NCI-H82 treated with DMSO at 0.1 percent for 48 hours (cell line): ENCODE measurements around the gene MCF2L2.

ENCODE experiments used
- DNase-seq: peaks from one replicate; lab custom pipeline; 2025; ENCODE audit not compliant: unreplicated experiment; lab: John Stamatoyannopoulos, UW

MCF2L2 gene

DNA sequence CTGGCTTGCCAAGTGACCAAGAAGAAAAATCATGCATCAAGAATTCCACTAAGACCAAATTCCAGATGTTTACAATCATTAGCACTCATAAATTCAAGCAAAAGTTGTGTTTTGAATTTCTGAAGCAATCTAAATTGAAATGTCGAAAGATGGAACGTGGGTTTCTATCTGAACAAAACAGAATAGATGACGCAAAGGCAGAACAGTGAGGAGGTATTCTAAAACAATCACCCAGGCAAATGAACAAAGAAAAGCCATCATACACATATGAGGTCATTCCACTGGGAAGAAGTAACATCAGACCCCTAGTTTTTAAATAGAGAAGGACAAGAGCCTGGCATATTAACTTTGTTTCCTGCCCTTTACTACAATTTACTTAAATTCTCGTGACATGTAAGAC is 58.0 kb downstream of the MCF2L2 start:
- DNase-seq: no peak

DNA sequence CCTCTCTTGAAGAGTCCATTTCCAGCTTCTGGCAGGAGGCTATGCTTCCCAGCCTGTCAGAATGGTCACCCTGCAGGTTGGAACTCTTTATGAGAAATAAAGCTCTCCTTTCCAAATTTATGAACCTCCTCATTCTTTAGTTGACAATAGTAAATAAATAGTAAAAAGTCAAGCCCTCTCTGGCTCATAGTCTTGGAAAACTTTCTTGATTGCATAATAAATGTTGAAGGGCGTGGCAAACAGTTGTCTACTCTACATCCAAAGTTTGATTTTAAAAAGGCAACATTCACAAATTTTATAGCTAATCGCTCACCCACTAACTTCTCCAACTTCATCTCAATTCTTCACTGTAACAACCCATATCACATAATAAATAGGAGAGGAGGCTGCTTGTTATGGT is 58.8 kb downstream of the MCF2L2 start:
- DNase-seq: no peak

DNA sequence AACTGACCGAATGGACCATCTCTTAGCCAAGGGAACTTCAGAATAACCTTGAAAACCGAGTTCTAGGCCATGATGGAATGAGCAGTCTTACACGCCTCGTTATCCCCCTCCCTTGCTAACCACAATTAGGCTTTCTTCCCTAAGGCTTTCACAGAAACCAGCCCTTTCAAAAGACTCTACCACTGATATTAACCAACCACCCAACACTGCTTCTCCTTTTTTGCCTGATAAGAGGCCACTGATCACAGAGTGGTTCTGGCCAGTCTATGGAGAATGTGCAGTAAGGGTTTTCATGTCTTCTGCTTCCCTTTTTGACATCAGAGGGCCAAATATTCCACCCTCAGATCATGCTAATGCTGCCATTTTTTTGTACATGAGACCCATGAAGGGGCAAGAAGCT is 59.3 kb downstream of the MCF2L2 start:
- DNase-seq: no peak

DNA sequence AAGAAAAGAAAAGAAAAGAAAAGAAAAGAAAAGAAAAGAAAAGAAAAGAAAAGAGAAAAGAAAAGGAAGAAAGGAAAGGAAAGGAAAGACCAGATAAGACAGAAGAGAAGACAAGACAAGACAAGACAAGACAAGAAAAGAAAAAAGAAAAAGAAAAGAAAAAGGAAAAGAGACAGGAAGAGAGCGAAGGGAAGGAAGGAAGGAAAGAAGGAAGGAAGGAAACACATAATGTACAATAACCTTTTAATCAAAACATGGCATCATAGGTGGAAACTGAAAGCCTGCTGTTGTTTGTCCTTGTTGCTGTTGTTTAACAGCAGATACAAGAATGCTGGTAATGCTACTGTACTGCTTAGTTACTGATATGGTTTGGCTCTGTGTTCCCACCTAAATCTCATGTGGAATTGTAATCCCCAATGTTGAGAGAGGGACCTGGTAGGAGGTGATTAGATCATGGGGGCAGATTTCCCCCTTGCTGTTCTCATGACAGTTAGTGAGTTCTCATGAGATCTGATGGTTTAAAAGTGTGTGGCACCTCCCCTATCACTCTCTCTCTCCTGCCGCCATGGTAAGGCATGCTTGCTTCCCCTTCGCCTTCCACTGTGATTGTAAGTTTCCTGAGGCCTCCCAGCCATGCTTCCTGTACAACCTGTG is 67.3 kb downstream of the MCF2L2 start:
- no peak for DNase-seq

DNA sequence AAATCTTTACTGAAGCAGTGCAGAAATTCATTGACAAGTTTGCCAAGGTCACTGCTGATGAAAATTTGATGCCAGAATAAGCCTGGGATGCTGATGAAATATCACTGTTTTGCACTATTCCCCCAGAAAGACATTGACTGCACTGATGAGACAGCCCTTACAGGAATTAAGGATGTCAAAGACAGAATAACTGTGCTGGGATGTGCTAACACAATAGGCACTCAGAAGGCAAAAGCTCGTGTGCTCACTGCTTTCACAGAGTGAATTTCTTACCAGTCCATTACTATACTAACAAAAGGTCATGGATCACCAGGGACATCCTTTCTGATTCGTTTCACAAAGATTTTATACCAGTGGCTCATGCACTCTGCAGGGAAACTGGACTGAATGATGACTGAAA is 69.4 kb downstream of the MCF2L2 start:
- no peak for DNase-seq

DNA sequence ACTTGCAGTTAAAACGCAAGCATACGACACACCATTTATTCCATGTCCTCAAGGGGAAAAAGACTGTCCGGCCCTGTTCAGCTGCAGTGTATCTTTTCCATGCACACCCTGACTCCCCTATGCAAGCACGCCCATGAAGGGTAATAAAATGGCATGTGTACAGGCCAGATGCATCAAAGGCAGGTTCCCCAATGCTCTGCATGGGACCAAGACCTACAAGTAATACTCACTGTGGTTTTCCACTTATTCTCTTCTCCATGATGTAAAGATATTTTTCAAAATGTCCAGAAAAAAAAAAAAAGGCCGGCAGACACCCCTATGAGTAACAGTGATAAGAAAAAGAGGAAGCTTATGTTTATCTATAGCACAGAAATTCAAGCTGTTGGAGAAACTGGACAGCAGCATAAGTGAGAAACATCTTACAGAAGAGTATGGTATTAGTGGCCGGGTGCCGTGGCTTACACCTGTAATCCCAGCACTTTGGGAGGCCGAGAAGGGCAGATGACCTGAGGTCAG is 70.8 kb downstream of the MCF2L2 start:
- DNase-seq: no peak

DNA sequence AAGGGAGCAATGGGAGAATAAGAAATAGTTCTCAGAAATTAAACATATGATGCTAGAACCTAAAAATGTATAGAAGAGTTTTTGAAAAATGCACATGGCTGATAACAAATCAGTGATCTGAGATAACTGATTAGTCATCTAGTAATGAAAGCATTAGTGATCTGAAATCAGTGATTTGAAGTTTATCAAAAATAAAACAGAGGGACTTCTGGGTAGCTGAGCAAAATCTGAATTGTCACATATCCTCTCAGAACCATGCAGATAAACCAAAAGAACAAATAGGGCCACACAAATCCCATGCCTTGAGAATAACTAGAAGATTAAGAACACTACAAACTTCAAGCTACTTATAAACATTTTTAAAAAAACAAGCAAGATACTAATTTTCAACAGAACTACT is 71.5 kb downstream of the MCF2L2 start:
- no peak for DNase-seq

DNA sequence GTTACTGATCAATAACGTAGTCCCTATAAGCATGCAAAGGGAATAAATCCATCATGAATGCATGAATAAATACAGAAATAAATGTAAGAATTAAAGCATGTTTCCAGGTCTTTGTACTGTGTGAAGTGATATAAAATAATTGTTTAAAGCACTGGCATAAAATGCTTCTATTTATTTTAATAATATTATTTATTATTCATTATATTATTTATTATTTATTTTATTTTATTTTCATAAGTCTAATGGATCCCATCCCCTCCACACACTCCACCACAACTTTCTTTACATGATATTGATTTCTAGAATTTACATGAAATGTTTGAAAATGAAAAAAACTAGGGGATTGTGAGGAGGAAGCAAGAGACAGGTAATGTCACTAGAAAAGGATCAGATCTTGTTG is 73.5 kb downstream of the MCF2L2 start:
- DNase-seq: no peak

DNA sequence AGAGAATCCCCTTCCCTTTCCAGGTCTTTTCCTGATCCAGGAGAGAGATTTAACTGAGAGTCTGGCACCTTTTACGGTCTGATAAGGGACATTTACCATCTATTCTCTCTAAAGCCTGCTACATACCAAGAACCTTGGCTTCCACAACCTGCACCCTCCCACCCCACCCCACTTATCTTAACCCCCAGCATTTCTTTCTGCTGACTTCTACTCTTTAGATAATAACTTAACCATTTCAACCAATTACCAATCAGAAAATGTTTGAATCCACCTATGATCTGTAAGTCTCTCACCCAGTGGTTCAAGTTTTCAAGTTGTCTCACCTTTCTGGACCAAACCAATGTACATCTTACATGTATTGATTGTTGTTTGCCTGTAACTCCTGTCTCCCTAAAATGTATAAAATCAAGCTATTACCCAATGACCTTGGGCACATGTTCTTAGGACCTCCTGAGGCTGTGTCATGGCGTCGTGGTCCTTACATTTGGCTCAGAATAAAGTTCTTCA is 74.0 kb downstream of the MCF2L2 start:
- no peak for DNase-seq

DNA sequence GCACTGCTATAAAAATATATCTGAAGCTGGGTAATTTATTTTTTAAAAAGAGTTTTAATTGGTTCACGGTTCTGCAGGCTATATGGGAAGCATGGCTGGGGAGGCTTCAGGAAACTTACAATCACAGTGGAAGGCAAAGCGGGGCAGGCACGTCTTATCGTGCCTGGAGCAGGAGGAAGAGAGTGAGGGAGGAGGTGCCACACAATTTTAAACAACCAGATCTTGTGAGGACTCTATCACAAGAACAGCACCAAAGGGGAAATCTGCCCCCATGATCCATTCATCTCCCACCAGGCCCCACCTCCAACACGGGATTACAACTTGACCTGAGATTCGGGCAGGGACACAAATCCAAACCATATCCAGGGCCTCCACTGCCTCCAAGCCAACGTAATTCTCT is 75.0 kb downstream of the MCF2L2 start:
- DNase-seq: no peak

DNA sequence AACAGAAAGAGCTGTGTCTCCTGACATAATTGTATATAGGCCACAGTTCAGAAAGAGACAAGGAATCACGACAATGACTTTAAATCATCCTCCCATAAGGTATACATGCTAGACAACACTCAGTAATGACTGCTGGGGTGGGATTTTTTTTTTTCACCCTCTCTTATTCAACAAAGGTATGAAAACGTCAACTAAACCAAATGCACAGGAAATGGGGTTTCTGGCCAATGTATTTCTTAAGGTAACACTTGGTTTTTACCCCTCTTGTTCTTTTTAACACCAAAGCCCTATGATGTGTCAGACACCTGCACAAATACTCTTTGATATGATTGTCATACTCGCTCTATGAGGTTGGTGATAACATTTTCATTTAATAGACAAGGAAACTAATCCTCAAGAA is 78.3 kb downstream of the MCF2L2 start:
- no peak for DNase-seq

DNA sequence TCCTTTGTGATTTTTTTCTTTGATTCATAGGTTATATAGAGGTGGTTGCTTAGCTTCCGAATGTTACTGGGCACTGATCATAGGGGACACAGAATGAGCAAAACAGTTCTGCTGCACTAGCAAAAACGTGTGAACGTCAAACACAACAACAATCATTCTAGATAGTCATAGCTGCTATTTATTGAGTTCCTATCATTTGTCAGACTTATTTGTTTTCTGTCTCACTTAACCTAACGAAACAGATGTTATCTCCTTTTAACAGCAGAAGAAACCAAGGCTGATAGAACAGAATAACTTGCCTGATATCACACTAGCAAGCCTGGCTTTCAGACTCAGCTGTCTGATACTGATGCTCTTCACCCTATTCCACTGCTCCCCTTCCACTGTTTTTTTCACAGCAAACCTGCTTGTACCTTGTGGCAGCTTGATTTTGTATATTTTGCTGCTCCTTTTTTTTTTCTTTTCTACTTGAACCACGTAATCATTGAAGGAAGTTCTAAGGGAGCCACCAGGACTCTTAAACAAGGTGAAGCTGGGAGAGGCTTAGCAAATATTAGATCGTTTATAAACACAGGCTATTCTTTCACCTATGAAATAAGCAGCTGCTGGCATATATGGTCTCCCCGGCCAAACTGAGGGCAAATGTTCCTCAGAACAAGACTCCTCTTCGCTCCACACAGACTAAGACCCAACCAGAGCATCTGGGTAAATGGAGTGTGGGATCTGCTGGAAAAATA is 78.8 kb downstream of the MCF2L2 start:
- no peak for DNase-seq

DNA sequence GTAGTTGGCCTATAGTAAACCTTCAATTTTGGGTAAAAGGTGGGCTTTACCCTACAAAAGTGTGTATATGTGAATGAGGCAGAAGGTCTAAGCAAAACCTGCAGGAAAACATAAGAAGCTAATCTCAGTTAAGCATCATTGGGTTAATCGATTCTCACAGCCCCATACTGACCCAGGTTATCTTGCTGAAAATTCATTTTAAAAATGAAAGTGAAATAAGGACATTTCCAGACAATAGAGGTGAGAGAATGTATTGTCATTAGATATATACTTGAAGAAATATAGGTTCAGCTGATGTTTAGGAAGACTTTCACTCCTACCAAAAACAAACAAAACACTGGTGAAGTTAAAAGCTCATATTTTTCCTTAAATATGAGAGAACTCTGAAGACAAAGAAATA is 85.6 kb downstream of the MCF2L2 start:
- no peak for DNase-seq

DNA sequence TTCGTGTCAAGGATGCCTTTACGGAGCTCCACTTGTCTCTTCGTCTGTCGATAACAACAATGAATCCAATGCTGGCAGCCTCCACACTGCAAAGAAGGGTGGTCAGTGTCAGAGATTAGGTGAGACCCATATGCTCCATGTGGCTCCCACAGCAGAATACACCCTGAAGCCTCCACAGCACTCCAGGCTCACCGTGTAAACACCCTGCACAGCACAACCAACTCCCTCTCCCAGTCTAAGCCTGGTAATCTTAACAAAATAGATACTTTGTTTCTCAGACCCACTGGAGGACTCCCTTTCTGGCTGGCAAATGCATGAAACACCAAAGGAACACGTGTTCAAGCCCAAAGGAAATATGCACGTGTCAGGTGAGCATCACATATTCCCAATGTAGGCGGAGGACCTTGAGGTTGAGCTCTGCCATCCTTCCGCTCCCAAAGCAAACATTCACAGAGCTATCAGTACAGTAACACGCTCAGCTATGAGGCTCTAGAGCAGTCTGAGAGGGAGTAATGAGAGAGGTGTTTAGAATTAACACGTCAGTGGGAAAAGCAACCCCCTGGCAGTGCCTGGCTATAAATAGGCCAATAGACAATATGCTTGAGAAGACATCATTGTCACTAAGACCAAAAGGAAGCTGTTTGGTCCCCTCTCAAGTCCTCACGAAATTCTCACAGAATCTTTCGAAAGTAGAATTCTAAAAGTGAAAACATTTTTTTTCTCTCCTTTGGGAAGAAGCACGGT is 86.7 kb downstream of the MCF2L2 start:
- no peak for DNase-seq

DNA sequence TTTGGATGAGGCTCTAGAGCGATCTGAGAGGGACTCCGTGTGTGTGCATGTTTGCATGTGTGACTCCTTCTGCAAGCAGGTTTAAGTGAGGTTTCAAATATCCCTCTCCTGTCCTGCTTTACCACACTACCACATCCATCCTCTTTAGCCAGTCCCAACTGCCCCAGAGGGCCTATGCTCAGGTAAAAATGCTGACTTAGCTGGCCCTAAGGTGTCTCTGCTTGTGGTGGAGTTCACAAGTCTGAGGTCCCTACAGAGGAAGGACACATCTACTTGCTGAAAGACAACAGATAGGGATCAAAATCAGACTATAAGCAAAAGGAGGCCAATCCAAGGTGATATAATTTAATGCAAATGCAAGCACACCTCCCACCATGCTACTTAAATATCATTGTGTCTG is 88.2 kb downstream of the MCF2L2 start:
- no peak for DNase-seq

DNA sequence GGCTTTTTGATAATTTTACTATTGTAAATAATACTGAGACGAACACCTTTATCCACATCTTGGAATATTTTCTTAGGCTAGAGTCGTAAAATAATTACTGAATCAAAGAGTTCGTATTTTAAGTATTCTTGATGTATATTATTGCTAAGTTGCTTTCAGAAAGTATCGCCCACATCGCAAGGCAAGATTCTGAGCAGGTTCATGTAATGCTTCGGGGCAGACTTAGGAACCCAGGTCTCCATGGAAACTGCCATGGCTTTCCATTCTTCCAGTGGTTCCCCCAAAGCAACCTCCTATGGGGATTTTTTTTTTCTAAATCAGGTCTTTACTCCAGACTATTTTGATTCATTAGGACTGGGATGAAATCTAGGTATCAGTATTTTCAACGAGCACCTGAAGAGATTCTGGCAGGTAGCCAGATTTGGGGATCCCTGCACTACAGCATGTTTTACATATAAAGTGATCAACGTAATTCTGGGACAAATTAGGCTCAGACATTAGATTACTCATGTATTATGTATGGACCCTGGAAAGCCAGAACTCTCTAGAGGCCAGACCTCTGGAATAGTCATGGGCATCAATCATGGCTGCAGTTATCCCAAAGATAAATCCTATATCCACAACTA is 88.8 kb downstream of the MCF2L2 start:
- no peak for DNase-seq

DNA sequence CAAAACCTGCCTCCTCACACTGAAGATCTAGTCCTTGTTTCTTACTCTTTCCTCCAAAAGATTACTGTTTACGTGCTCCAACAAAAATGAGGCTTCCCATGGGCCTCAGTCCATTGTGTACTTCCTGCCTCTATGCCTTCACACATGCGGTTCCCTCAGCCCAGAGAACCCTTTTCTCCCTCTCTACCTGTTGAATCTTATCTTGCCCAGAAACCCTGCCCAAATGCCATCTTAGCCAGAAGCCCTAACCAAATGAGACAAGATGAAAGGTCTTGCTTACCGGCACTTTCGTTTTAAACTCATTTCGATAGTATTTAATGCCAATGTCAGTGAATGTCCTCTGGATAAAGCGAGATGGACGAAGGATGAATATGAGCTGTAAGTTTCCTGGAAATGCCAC is 89.9 kb downstream of the MCF2L2 start:
- DNase-seq: no peak

DNA sequence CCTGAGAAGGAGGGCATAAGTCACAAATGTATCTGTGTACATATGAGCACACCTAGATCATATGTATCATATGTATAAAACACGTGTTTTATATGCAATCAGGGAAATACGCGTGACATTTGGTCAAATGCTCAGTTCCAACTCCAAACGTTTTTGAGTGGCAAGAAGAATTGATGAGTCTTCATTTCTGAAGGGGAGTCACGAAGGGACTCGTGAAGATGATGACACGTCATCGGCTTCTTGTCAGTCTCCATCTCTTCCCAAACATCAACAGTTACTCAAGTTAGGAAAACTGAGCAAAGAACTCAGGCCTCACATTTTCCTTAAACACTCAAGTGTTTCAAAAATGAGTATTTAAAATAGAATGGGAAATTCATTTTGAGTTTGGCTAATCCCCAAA is 95.9 kb downstream of the MCF2L2 start:
- no peak for DNase-seq

DNA sequence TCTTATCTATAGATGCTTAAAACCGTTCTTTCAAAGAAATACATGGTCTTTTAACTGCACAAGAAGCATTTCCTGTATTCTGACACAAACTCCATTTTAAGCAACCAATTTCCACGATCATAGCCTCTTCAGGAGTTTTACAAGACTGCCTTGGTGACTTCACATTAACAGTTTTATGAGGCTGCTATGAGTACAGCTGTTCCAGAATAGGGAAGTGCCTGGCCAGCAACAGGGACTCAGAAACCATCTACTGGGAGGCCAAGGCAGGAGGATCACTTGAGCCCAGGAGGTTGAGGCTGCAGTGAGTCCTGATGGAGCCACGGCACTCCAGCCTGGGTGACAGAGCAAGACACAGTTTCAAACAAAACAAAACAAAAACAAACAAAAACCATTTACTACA is 96.9 kb downstream of the MCF2L2 start:
- DNase-seq: no peak

DNA sequence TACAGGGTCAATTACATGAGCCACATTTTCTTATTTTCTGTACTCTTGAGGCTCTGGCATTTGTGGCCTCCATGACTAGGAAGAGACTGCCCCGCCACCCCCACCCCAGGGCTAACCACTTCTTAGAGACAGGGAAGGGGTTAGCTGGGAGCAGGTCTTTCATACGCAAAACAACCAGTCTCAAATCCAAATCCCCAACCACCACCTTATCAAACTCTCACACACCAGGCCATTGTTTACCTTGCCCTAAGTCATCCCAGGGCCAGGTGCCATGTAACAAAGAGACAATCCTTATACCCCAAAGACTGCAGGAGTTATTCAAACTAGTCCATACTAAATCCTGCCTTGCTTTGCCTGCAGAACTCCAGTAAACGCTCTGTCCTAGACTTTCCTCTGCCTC is 97.5 kb downstream of the MCF2L2 start:
- no peak for DNase-seq

DNA sequence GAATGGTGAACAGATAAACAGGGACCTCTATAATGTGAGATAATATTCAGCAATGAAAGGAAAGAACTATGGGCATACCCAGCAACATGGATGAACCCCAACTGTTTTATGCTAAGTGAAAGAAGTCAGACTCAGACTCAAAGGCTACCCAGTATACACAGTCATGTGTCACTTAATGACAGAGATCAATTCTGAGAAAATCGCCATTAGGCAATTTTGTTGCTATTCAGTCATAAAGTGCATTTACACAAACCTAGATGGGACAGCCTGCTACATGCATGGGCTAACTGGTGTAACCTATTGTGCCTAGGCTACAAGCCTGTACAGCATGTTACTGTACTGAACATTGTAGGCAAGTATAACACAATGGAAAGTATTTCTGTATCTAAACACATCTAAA is 98.9 kb downstream of the MCF2L2 start:
- DNase-seq: no peak
